ENCODE results near the gene ZNF208. TPM values are rescaled to one million over a fixed set of nuclear protein-coding genes. Genes with fewer than 3 reads are reported as not detected.
"Not testable (repeated sequence)": the region's sequence is repeated elsewhere in the genome, so short reads cannot be mapped to it uniquely, and the experiment has no call there.

Gene ZNF208
- total and polyA plus RNA-seq, 4 donors, result 0.06 to 0.28 (median 0.16) TPM

GRCh38 chr19:21891086-21891485 is 119.7 kb downstream of the ZNF208 start:
- no peak for TF ChIP-seq EGR1 (IDR thresholded peaks at IDR 0.05; ENCODE audit: low read depth in 2 of 2)
- no peak for TF ChIP-seq SP1 (IDR thresholded peaks at IDR 0.05)
- no peak for TF ChIP-seq HNF4G (IDR thresholded peaks at IDR 0.05)
- no peak for TF ChIP-seq JUND (IDR thresholded peaks at IDR 0.05)
- TF ChIP-seq HNF4A (conservative IDR thresholded peaks at IDR 0.05), result no peak
- no peak for TF ChIP-seq ZBTB33 (IDR thresholded peaks at IDR 0.05)
- no peak for TF ChIP-seq TAF1 (conservative IDR thresholded peaks at IDR 0.05)
- TF ChIP-seq REST (IDR thresholded peaks at IDR 0.05), result no peak
- TF ChIP-seq NR2F2 (IDR thresholded peaks at IDR 0.05), result no peak
- no peak for TF ChIP-seq RXRA (IDR thresholded peaks at IDR 0.05)
- TF ChIP-seq, protein P1, sequence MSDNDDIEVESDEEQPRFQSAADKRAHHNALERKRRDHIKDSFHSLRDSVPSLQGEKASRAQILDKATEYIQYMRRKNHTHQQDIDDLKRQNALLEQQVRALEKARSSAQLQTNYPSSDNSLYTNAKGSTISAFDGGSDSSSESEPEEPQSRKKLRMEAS (IDR thresholded peaks at IDR 0.05), result no peak
- no peak for TF ChIP-seq FOXA1 (IDR thresholded peaks at IDR 0.05)
- TF ChIP-seq, protein P2, sequence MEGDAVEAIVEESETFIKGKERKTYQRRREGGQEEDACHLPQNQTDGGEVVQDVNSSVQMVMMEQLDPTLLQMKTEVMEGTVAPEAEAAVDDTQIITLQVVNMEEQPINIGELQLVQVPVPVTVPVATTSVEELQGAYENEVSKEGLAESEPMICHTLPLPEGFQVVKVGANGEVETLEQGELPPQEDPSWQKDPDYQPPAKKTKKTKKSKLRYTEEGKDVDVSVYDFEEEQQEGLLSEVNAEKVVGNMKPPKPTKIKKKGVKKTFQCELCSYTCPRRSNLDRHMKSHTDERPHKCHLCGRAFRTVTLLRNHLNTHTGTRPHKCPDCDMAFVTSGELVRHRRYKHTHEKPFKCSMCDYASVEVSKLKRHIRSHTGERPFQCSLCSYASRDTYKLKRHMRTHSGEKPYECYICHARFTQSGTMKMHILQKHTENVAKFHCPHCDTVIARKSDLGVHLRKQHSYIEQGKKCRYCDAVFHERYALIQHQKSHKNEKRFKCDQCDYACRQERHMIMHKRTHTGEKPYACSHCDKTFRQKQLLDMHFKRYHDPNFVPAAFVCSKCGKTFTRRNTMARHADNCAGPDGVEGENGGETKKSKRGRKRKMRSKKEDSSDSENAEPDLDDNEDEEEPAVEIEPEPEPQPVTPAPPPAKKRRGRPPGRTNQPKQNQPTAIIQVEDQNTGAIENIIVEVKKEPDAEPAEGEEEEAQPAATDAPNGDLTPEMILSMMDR (IDR thresholded peaks at IDR 0.05; ENCODE audit: low read depth, low read length, missing input control), result no peak
- no peak for TF ChIP-seq FOXA2 (IDR thresholded peaks at IDR 0.05)
- H3K9me3 ChIP-seq (ENCODE audit: control insufficient read depth in 4 of 4, low read length in 3 of 4), result peaks cover 0 to 4% (median 2%) of the 10 kb centered on the region in 4 donors
- H3K27me3 ChIP-seq (ENCODE audit: control insufficient read depth in 4 of 4, insufficient read depth in 4 of 4, low read length in 3 of 4), result no peaks in the 10 kb centered on the region
- DNase-seq (ENCODE audit: low spot score), result no peak
- no peak overlapping the region for H3K4me3 ChIP-seq (ENCODE audit: low read depth in 1 of 3, low read length in 3 of 3)
- WGBS, result 88% methylated on average over 1 of the region's 1 CpG
- no peaks in the 10 kb centered on the region for H3K36me3 ChIP-seq (ENCODE audit: control insufficient read depth in 4 of 4, insufficient read depth in 3 of 4, low read depth in 1 of 4, low read length in 3 of 4)
- H3K27ac ChIP-seq (ENCODE audit: low read depth in 1 of 2, low read length in 2 of 2), result no peak overlapping the region
- H3K9ac ChIP-seq (ENCODE audit: low read depth in 1 of 2, low read length in 2 of 2), result no peak overlapping the region
- no peaks in the 10 kb centered on the region for H3K4me1 ChIP-seq (ENCODE audit: control insufficient read depth in 4 of 4, insufficient read depth in 4 of 4, low read length in 3 of 4)

- WGBS, result 23% methylated on average over 9 of the region's 9 CpGs
- H3K4me3 ChIP-seq (ENCODE audit: low read depth in 1 of 3, low read length in 3 of 3); H3K27me3 ChIP-seq (ENCODE audit: control insufficient read depth in 4 of 4, insufficient read depth in 4 of 4, low read length in 3 of 4); H3K9me3 ChIP-seq (ENCODE audit: control insufficient read depth in 4 of 4, low read length in 3 of 4); H3K9ac ChIP-seq (ENCODE audit: low read depth in 1 of 2, low read length in 2 of 2); H3K27ac ChIP-seq (ENCODE audit: low read depth in 1 of 2, low read length in 2 of 2); H3K4me1 ChIP-seq (ENCODE audit: control insufficient read depth in 4 of 4, insufficient read depth in 4 of 4, low read length in 3 of 4); DNase-seq (ENCODE audit: low spot score); H3K36me3 ChIP-seq (ENCODE audit: control insufficient read depth in 4 of 4, insufficient read depth in 3 of 4, low read depth in 1 of 4, low read length in 3 of 4): not testable (repeated sequence)
- peak; percentile 8 to 32 for TF ChIP-seq RAD21 (IDR thresholded peaks at IDR 0.05)
These were observed 120.7 kb downstream of the ZNF208 start for GRCh38 chr19:21890017-21890416.

DNA sequence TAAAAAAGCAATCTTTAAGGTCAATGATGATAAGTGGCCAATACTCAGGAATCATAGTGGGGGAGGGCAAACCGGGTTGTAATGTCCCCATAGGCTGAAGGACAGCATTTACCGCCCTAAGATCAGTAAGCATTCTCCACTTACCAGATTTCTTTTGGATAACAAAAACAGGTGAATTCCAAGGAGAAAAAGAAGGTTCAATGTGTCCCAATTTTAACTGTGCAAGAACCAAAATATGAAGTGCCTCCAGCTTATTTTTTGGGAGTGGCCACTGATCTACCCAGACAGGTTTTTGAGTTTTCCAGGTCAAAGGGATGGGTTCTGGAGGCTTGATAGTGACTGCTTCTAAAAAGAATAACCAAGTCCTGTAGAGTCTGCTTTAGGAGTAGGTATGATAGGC is 125.2 kb downstream of the ZNF208 start:
- not testable (repeated sequence) for H3K9me3 ChIP-seq (ENCODE audit: control insufficient read depth in 4 of 4, low read length in 3 of 4); DNase-seq (ENCODE audit: low spot score); H3K9ac ChIP-seq (ENCODE audit: low read depth in 1 of 2, low read length in 2 of 2); H3K4me1 ChIP-seq (ENCODE audit: control insufficient read depth in 4 of 4, insufficient read depth in 4 of 4, low read length in 3 of 4); H3K27ac ChIP-seq (ENCODE audit: low read depth in 1 of 2, low read length in 2 of 2); H3K27me3 ChIP-seq (ENCODE audit: control insufficient read depth in 4 of 4, insufficient read depth in 4 of 4, low read length in 3 of 4); H3K4me3 ChIP-seq (ENCODE audit: low read depth in 1 of 3, low read length in 3 of 3); H3K36me3 ChIP-seq (ENCODE audit: control insufficient read depth in 4 of 4, insufficient read depth in 3 of 4, low read depth in 1 of 4, low read length in 3 of 4)
- WGBS, result 70% methylated on average over 2 of the region's 2 CpGs

GRCh38 chr19:21884786-21885185 is 126.0 kb downstream of the ZNF208 start:
- H3K9me3 ChIP-seq (ENCODE audit: control insufficient read depth in 4 of 4, low read length in 3 of 4); H3K27me3 ChIP-seq (ENCODE audit: control insufficient read depth in 4 of 4, insufficient read depth in 4 of 4, low read length in 3 of 4); H3K4me3 ChIP-seq (ENCODE audit: low read depth in 1 of 3, low read length in 3 of 3); H3K4me1 ChIP-seq (ENCODE audit: control insufficient read depth in 4 of 4, insufficient read depth in 4 of 4, low read length in 3 of 4); H3K36me3 ChIP-seq (ENCODE audit: control insufficient read depth in 4 of 4, insufficient read depth in 3 of 4, low read depth in 1 of 4, low read length in 3 of 4); H3K27ac ChIP-seq (ENCODE audit: low read depth in 1 of 2, low read length in 2 of 2); H3K9ac ChIP-seq (ENCODE audit: low read depth in 1 of 2, low read length in 2 of 2); DNase-seq (ENCODE audit: low spot score): not testable (repeated sequence)
- 79% methylated on average over 8 of the region's 8 CpGs for WGBS

Data from liver (tissue), 9 donors.